NCI-H226 (cell line): ENCODE measurements around the gene SAP25.

Experiments used
- DNase-seq: peaks from one replicate; pipeline ENCODE4 v3.0.0-alpha.2; 2015

The SAP25 gene

GRCh38 chr7:100591596-100591995 lies 17.9 kb upstream of the SAP25 start:
- DNase-seq, result no peak

GRCh38 chr7:100590077-100590737 lies 16.5 kb upstream of the SAP25 start:
- DNase-seq, result no peak

- no peak for DNase-seq
Measured at GRCh38 chr7:100589341-100589947, 15.7 kb upstream of the SAP25 start.

GRCh38 chr7:100588438-100588837 lies 14.7 kb upstream of the SAP25 start:
- DNase-seq, result no peak

- DNase-seq, result peak; percentile 99
Measured at GRCh38 chr7:100586266-100587025, 12.7 kb upstream of the SAP25 start, which contains the start of gene FBXO24. Gene FBXO24, plus strand, starts transcription at chr7:100586328. Its CDS starts 298 bp downstream, at chr7:100586626.

- DNase-seq, result peak; percentile 38
Measured at GRCh38 chr7:100585511-100586265, 12.0 kb upstream of the SAP25 start, which contains the start of gene LRCH4. Gene LRCH4, minus strand, starts transcription at chr7:100586129. Its CDS starts 29 bp downstream, at chr7:100586100.

- DNase-seq, result peak; percentile 99
Measured at GRCh38 chr7:100584683-100585510, 11.2 kb upstream of the SAP25 start.

- peak; percentile 41 for DNase-seq
Measured at GRCh38 chr7:100584054-100584682, 10.5 kb upstream of the SAP25 start.

- DNase-seq, result peak; percentile 90
Measured at GRCh38 chr7:100583132-100584053, 9.7 kb upstream of the SAP25 start.

- DNase-seq, result no peak
Measured at GRCh38 chr7:100582650-100583049, 8.9 kb upstream of the SAP25 start.

GRCh38 chr7:100582041-100582579 lies 8.4 kb upstream of the SAP25 start:
- DNase-seq, result no peak

GRCh38 chr7:100580466-100581283 lies 7.0 kb upstream of the SAP25 start:
- DNase-seq, result no peak

- DNase-seq, result no peak
Measured at GRCh38 chr7:100578246-100579183, 4.8 kb upstream of the SAP25 start.

- DNase-seq, result no peak
Measured at GRCh38 chr7:100577507-100577906, 3.8 kb upstream of the SAP25 start.

GRCh38 chr7:100577103-100577502 lies 3.4 kb upstream of the SAP25 start:
- DNase-seq, result no peak

- no peak for DNase-seq
Measured at GRCh38 chr7:100576384-100576993, 2.8 kb upstream of the SAP25 start.

- DNase-seq, result no peak
Measured at GRCh38 chr7:100575746-100576383, 2.2 kb upstream of the SAP25 start.
